Measurements from ENCODE around the gene GGT5.
"Not testable (repeated sequence)": the region's sequence is repeated elsewhere in the genome, so short reads cannot be mapped to it uniquely, and the experiment has no call there.

GRCh38 chr22:24266495-24266894 is 21.6 kb upstream of the GGT5 start:
- TF ChIP-seq SUZ12 (IDR thresholded peaks at IDR 0.05); SP1 (IDR thresholded peaks at IDR 0.05); L3MBTL2 (conservative IDR thresholded peaks at IDR 0.05): not testable (repeated sequence)

All from HEK293T (cell line).